Measurements from ENCODE around the gene DYRK4.

Gene DYRK4

DNA sequence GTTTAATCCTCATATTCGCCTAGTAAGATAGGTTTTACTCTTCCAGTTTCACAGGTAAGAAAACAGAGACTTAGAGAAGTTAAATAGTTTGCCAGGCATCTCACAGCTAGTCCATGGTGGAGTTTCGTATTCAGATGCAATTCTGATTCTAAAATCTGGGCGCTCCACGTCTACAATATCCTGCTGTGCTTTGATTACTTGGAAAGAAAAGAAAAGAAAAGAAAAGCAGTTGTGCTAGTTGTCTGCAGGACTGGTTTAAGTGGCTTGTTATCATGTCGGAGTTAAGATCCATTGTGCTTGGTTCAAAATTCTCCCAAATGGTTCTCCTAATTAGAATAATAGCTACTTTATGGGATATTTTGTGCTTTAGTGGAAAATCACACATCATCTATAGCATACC, 68.3 kb downstream of the DYRK4 start:
- no peak for DNase-seq

DNA sequence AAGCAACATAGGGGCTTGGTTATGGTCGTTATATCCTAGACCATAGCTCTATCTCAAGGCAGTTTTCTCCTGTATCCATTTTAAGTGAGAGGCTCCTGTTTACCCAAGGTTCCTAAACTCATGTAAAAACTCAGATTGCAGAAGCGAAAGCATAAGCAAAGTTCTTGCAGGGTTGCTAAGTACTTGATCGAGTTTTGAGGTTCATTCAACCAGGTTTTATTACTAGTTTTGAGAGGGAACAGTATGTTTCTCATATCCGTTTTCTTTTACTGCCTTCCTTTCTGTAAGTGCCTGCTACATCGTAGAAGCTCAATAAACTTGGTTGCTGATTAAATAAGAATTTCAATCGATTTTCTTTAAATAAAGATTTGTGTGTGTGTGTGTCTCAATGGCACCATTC, 81.7 kb downstream of the DYRK4 start:
- no peak for DNase-seq

DNA sequence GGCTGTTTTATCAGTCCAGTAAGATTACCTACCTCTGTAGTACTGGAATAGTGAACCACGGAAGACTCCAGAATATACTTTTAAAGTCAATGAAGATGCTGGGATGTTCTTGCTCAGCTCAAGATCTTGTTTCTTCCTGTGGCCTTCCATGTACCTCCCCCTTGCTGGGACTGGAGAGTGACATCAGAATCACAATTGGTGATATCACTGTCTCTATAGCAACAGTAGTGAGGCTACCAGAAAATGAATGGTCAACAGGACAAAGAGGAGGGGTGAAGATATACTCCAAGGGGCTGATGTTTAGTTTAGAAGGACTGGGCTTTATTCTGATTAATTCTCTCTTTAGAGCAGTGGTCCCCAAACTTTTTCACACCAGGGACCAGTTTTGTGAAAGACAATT, 83.0 kb downstream of the DYRK4 start:
- DNase-seq = no peak

DNA sequence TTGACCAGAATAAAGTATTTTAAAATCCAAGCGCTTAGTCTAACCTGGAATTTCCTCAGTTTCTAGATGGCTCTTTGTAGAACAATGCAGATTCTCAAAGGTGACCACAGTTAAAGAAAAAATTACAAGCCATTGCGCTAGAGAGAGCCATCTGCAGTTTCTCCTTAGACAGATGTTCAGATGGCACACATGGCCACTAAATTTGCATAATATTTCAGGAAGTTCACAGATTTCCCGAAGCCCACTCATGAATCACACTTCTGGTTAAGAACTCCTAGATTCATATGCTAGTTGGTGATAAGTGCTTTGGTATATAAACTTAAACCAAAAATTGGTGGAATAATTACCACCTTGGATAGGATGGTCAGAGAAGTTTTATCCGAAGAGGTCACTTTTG, 86.1 kb downstream of the DYRK4 start:
- DNase-seq = no peak

DNA sequence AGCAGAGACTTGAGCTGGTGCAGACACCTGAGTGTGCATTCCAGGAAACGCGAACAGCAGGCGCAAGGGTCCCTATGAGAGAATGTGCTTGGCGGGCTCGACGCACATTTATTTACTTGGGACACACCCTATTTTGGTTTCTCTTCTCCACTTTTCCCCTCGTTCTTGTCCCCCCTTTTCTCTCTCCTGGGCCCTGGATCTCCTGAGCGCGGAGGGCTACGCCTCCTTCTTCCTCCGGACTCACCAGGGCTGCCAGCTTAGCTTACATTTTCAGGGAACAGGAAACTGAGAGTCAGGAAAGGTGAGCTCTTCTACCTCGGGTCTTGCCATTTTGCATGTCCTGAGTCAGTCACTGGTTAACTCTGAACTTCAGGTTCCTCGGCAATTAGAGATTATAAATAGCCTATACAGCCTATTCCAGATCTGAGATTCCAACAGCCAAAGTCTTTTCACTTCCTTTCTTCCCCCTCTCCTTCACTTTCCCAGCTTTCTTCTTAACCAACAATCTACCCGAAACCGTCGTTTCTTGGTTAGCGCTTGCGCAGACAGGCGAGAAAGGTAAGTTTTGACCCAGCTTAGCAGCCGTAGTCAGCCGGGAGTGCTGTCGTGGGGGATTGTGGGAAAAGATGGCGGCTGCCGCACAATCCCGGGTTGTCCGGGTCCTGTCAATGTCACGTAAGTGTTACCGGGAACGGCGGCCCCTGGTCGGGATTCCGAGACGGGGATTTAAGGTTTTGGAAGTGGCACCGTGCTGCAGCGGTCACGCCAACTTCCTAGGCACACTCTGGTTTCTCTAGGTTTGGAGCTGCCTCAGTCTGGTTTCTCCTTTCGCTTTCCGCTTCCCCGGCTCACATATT, 86.7 kb downstream of the DYRK4 start, which contains the start of the genes AKAP3 and NDUFA9:
AKAP3 (minus strand) TSS at position 551 of the 857 bp plus-strand sequence. CDS start 10,855 bp downstream, outside the sequence.
NDUFA9 (plus strand) TSS at position 614 of the 857 bp plus-strand sequence; CDS start at position 627, 13 bp downstream.
- peak; percentile 77 for DNase-seq

DNA sequence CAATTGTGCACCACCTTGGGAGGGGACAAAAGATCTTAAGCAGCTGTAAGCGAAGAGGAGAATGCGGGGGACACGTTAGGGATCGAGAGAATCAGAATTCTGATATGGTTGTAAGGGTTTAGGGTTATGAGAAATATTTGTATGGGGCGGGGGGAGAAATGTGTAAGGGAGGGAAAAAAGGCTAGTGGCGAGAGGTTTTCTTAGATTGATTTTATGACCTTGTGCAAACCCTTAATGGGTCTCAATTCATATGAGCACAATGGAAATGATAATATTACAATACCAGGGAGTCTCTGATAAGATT, 87.3 kb downstream of the DYRK4 start:
- no peak for DNase-seq

DNA sequence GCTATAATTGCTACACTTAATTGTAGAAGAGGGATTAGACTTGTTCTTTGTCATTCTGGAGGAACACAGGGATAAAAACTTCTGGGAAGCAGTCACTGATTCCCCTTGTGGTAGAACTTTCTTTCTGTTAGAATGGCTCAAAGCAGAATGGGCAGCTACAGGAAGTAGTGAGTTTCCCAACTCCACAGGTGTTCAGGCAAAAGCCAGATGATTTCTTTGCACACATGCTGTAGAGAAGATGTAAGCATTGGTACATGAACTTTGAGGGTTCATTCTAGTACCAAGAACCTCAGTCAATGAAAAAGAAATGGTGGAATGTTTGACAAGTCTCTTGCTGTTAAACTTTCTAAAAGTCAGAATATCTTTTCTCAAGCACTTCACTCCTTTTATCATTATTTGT, 91.2 kb downstream of the DYRK4 start:
- DNase-seq = no peak

DNA sequence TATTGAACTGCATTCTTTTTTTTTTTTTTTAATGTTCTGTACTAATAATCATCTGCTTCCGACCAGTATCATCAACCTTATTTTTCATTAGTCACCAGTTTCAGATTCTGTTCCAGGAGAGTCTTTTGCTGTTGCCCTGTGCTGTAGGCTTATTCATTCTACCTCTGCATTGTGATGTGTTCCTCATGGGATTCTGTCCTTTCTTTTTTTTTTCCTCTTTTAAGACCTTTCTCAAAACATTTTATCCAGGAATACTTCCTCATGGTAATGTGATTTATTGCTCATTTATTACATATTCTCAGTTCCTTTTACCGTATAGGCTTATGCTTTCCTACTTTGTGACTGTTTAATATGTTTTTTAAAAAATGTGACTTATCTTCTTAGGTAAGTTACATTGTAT, 91.7 kb downstream of the DYRK4 start:
- no peak for DNase-seq

Data from CD4-positive, alpha-beta T cell treated with Interleukin-15 for 1 hour (primary cell).